Esophagus squamous epithelium (tissue), 5 donors: ENCODE measurements around the gene ZEB2. TPM values are rescaled to one million over a fixed set of nuclear protein-coding genes. Genes with fewer than 3 reads are reported as not detected.

Experiments
- DNase-seq: peaks from one replicate; lab custom pipeline; 2025; lab: John Stamatoyannopoulos, UW
- H3K27ac ChIP-seq, 4 donors: fragments of 200-600 bp; sonication (generic); one replicate each; pipeline ENCODE4 v1.5.1; 2016 to 2019; ENCODE audit warnings: mild to moderate bottlenecking in 1 of 4
- H3K27me3 ChIP-seq, 4 donors: fragments of 200-600 bp; sonication (generic); 1 replicate in 3 of 4; 2 replicates in 1 of 4; pipeline versions ENCODE4 v1.5.1 to v1.6.0; 2017 to 2021; ENCODE audit warnings: antibody characterized with exemption in 1 of 4
- H3K36me3 ChIP-seq, 3 donors: fragments of 200-600 bp; sonication (generic); one replicate each; pipeline ENCODE4 v1.5.1; 2016 to 2019
- H3K4me1 ChIP-seq, 3 donors: fragments of 200-600 bp; sonication (generic); one replicate each; pipeline ENCODE4 v1.5.1; 2017 to 2019
- H3K4me3 ChIP-seq, 4 donors: fragments of 200-600 bp; sonication (generic); 1 replicate in 3 of 4; 2 replicates in 1 of 4; pipeline ENCODE4 v1.5.1; 2016 to 2019; ENCODE audit warnings: mild to moderate bottlenecking in 2 of 4, moderate library complexity in 1 of 4
- H3K9me3 ChIP-seq, 3 donors: fragments of 200-600 bp; sonication (generic); one replicate each; pipeline ENCODE4 v1.5.1; 2016 to 2019
- CTCF ChIP-seq, 6 experiments: fragments of 450-650 bp in 4 of 6; fragments of 200-600 bp in 2 of 6; sonication (generic) in 2 of 6; IDR thresholded peaks; one replicate each; pipeline ENCODE4 v1.5.1; 2016 to 2019; ENCODE audit warnings: antibody characterized with exemption in 6 of 6, mild to moderate bottlenecking in 4 of 6, moderate library complexity in 4 of 6
- POLR2A ChIP-seq, 4 donors: fragments of 450-650 bp; IDR thresholded peaks; one replicate each; pipeline ENCODE4 v1.6.1; 2017; ENCODE audit warnings: antibody characterized with exemption in 4 of 4, mild to moderate bottlenecking in 4 of 4, moderate library complexity in 3 of 4
- WGBS, 2 donors: methylation state at CpG; one replicate each; pipeline ENCODE4 v1.1.5; 2018; 5-methylcytosine and 5-hydroxymethylcytosine counted together
- intact Hi-C: fragments of 100-400 bp; cut with DNase I; formaldehyde crosslinking; loops from one replicate; pipeline ENCODE4 v1.15.0; 2022
- total RNA-seq, 4 donors: library from RNA; depleted of rRNA; stranded (reverse); fragments of >200 nt; gene quantifications; one replicate each; pipeline ENCODE4 v1.1.0, GENCODE V29; 2016
- donor health status: DM: yes; HTN: yes; CAD: no.

The ZEB2 gene
- total RNA-seq, 4 donors from 2014 or later = 3.1 to 56.5 (median 15.7) TPM

- WGBS, 2 donors = 38 to 63% methylated on average over 6 of the region's 6 CpGs
- intact Hi-C loops = no loop called here
- no peak for DNase-seq
- Histone ChIP-seq H3K9me3 (no peaks in the 10 kb centered on the region), H3K4me1 (peaks cover 4 to 37% (median 8%) of the 10 kb centered on the region in 3 donors), H3K27ac (peak overlapping the region in 3 of 4 donors; percentile 52 to 56 (median 55)), H3K27me3 (no peaks in the 10 kb centered on the region), H3K4me3 (no peak overlapping the region), H3K36me3 (no peaks in the 10 kb centered on the region)
- TF ChIP-seq CTCF (IDR thresholded peaks at IDR 0.05) (no peak), POLR2A (IDR thresholded peaks at IDR 0.05) (no peak)
These were observed 24.5 kb downstream of the ZEB2 start for GRCh38 chr2:144495227-144496091.

- Histone ChIP-seq H3K9me3 (no peaks in the 10 kb centered on the region), H3K27me3 (no peaks in the 10 kb centered on the region), H3K4me1 (peaks cover 4 to 42% (median 8%) of the 10 kb centered on the region in 3 donors), H3K27ac (peak overlapping the region in 1 of 4 donors; percentile 19), H3K4me3 (no peak overlapping the region), H3K36me3 (no peaks in the 10 kb centered on the region)
- intact Hi-C loops = no loop called here
- DNase-seq = no peak
- TF ChIP-seq CTCF (IDR thresholded peaks at IDR 0.05) = no peak
- no peak for TF ChIP-seq POLR2A (IDR thresholded peaks at IDR 0.05)
- WGBS, 2 donors = 56 to 64% methylated on average over 8 of the region's 8 CpGs
These were observed 26.7 kb downstream of the ZEB2 start for GRCh38 chr2:144493027-144493809.

GRCh38 chr2:144490857-144491256 lies 29.1 kb downstream of the ZEB2 start:
- Histone ChIP-seq H3K27me3 (no peaks in the 10 kb centered on the region), H3K4me3 (no peak overlapping the region), H3K9me3 (no peaks in the 10 kb centered on the region), H3K4me1 (peaks cover 0 to 27% (median 0%) of the 10 kb centered on the region in 3 donors), H3K36me3 (no peaks in the 10 kb centered on the region), H3K27ac (no peak overlapping the region)
- WGBS, 2 donors = 87 to 91% methylated on average over 15 of the region's 15 CpGs
- intact Hi-C loops = no loop called here
- no peak for DNase-seq
- TF ChIP-seq POLR2A (IDR thresholded peaks at IDR 0.05) (no peak), CTCF (IDR thresholded peaks at IDR 0.05) (no peak)

GRCh38 chr2:144490017-144490416 lies 29.9 kb downstream of the ZEB2 start:
- H3K4me3 ChIP-seq = no peak overlapping the region
- peak overlapping the region in 2 of 4 donors; percentile 2 to 26 for H3K27ac ChIP-seq
- intact Hi-C loops = no loop called here
- no peaks in the 10 kb centered on the region for H3K9me3 ChIP-seq
- H3K4me1 ChIP-seq = peaks cover 0 to 26% (median 0%) of the 10 kb centered on the region in 3 donors
- no peaks in the 10 kb centered on the region for H3K27me3 ChIP-seq
- no peak for TF ChIP-seq POLR2A (IDR thresholded peaks at IDR 0.05)
- no peak for TF ChIP-seq CTCF (IDR thresholded peaks at IDR 0.05)
- no peak for DNase-seq
- H3K36me3 ChIP-seq = no peaks in the 10 kb centered on the region
